Measurements from ENCODE around the gene ST14.

GRCh38 chr11:130112071-130112830 lies 47.3 kb upstream of the ST14 start:
- TF ChIP-seq CTCF (IDR thresholded peaks at IDR 0.05 in 8 of 11, conservative IDR thresholded peaks at IDR 0.05 in 3 of 11) (no peak), POLR2AphosphoS5 (IDR thresholded peaks at IDR 0.05) (no peak), POLR2A (IDR thresholded peaks at IDR 0.05) (no peak)
